Upper lobe of left lung (tissue), 4 donors: Measurements from ENCODE around the gene CHPT1.

Experiments used
- EP300 ChIP-seq, 4 donors: sonication (generic); formaldehyde crosslinking; IDR thresholded peaks; one replicate each; pipeline ENCODE4 v1.5.1; 2017; ENCODE audit warnings: antibody characterized with exemption in 4 of 4, control low read depth in 2 of 4
- POLR2A ChIP-seq, 4 donors: fragments of 450-650 bp; IDR thresholded peaks; one replicate each; pipeline ENCODE4 v1.5.1; 2016 to 2017; ENCODE audit warnings: antibody characterized with exemption in 4 of 4, mild to moderate bottlenecking in 2 of 4
- POLR2AphosphoS5 ChIP-seq, 2 donors: sonication (generic); formaldehyde crosslinking; IDR thresholded peaks; one replicate each; pipeline ENCODE4 v1.5.1; 2017; ENCODE audit warnings: antibody characterized with exemption in 2 of 2
- TF ChIP-seq, protein P1 (sequence below), 6 experiments: fragments of 450-650 bp in 4 of 6; fragments of 200-600 bp in 2 of 6; sonication (generic) in 2 of 6; IDR thresholded peaks; one replicate each; pipeline ENCODE4 v1.5.1; 2016 to 2019; ENCODE audit warnings: antibody characterized with exemption in 6 of 6

DNA sequence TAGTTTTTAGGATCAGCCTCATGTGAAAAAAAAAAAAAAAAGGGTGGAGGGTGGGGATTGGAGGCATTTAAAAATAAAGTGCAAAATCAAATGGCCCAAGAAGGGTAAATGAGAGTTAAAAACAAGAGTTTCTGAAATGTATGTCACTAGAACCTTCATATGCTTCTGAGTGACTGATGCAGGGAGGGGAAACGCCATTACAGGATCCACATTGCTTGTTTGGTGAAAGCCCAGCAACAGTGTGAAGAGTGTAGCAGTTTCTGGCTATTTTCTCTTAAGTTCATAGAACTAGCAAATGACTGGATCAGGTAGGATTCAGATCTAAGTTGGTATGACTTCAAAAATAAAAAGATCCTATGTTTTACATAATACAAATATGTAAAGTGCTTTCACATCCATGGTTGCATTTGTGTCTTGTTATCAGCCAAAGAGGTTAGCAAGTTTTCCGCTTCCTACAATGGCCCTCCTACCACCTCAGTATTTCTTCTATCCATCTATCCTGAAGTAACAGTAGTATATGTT, 2.9 kb downstream of the CHPT1 start:
- TF ChIP-seq POLR2A (IDR thresholded peaks at IDR 0.05) (no peak), EP300 (IDR thresholded peaks at IDR 0.05) (no peak), POLR2AphosphoS5 (IDR thresholded peaks at IDR 0.05) (no peak)
- TF ChIP-seq, protein P1, sequence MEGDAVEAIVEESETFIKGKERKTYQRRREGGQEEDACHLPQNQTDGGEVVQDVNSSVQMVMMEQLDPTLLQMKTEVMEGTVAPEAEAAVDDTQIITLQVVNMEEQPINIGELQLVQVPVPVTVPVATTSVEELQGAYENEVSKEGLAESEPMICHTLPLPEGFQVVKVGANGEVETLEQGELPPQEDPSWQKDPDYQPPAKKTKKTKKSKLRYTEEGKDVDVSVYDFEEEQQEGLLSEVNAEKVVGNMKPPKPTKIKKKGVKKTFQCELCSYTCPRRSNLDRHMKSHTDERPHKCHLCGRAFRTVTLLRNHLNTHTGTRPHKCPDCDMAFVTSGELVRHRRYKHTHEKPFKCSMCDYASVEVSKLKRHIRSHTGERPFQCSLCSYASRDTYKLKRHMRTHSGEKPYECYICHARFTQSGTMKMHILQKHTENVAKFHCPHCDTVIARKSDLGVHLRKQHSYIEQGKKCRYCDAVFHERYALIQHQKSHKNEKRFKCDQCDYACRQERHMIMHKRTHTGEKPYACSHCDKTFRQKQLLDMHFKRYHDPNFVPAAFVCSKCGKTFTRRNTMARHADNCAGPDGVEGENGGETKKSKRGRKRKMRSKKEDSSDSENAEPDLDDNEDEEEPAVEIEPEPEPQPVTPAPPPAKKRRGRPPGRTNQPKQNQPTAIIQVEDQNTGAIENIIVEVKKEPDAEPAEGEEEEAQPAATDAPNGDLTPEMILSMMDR (IDR thresholded peaks at IDR 0.05): no peak
